OCI-LY1 (cell line): ENCODE data around the gene OR10A4.

Experiments
- CTCF ChIP-seq: fragments of 200-600 bp; sonication (generic), shearing (Covaris generic); IDR thresholded peaks from 2 replicates; pipeline ENCODE4 v1.5.1; 2017; ENCODE audit warnings: mild to moderate bottlenecking, antibody characterized with exemption, low read length, moderate library complexity, mixed read lengths
- EZH2 ChIP-seq: fragments of 200-600 bp; sonication (generic), shearing (Covaris generic); IDR thresholded peaks from 2 replicates; pipeline ENCODE4 v1.8.0; 2017; ENCODE audit warnings: borderline replicate concordance, mixed run types, mild to moderate bottlenecking, antibody characterized with exemption, low read length, moderate library complexity, mixed read lengths

- TF ChIP-seq CTCF (no peak), EZH2 (no peak)
Observed at GRCh38 chr11:6855971-6856541, 20.4 kb upstream of the OR10A4 start.
